Hematopoietic multipotent progenitor cell treated with erythropoietin and hydrocortisone succinate and interleukin-3 and kit ligand, for 8 days (in vitro differentiated cells): Measurements from ENCODE around the gene FLT1.
A peak's percentile ranks its signal among the peaks of the same experiment; 100 is the strongest.

Source experiments
- DNase-seq: peaks from one replicate; pipeline ENCODE4 v3.0.0-alpha.2; 2015

FLT1 gene

DNA sequence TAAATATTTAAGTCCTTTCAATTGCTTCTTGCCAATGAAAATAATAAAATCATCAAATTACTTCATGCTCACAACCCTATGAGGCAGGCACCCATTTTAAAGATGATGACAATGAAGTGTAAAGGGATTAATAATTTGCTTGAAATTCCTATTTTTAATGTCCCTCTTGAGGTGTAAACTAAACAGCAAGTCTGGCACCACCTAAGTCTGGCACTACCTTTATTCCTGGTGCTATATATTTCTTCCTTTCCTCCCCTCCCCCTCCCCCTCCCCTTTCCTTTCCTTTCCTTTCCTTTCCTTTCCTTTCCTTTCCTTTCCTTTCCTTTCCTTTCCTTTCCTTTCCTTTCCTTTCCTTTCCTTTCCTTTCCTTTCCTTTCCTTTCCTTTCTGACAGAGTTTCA lies 42.2 kb downstream of the FLT1 start:
- DNase-seq = no peak

DNA sequence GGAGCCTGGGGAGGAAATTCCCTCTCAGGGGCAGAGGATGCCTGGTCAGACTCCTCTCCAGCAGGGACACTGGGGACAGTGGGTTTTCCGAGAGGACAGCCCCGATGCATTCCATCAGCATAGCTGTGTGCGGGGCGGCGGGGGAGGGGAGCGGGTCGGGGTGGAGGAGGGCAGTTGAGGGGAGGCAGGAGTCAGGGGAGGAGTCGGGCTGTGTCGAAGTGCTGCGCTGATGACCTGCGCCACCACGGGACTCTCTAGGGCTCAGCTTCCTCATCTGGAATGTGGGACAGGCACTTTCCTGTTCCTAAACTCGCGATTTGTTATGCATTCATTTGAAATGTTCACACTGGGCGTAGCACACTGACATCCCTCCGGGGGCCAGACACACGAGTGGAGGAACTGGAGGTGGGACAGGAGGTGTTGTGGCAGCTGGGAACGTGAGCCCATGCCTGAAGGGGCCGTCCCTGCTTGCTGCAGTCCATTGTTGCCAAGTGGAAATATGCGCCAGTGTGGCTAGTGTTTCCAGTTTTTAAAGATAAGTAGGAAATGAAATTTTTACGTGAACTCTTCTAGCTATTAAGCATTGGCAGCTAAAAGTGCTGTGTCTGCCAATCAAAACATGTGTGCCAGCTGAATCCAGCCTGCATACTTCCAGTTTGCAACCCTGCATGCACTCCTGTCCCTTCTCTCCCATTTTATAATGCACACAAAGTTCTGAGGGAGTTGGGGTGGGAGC lies 43.3 kb downstream of the FLT1 start:
- no peak for DNase-seq

DNA sequence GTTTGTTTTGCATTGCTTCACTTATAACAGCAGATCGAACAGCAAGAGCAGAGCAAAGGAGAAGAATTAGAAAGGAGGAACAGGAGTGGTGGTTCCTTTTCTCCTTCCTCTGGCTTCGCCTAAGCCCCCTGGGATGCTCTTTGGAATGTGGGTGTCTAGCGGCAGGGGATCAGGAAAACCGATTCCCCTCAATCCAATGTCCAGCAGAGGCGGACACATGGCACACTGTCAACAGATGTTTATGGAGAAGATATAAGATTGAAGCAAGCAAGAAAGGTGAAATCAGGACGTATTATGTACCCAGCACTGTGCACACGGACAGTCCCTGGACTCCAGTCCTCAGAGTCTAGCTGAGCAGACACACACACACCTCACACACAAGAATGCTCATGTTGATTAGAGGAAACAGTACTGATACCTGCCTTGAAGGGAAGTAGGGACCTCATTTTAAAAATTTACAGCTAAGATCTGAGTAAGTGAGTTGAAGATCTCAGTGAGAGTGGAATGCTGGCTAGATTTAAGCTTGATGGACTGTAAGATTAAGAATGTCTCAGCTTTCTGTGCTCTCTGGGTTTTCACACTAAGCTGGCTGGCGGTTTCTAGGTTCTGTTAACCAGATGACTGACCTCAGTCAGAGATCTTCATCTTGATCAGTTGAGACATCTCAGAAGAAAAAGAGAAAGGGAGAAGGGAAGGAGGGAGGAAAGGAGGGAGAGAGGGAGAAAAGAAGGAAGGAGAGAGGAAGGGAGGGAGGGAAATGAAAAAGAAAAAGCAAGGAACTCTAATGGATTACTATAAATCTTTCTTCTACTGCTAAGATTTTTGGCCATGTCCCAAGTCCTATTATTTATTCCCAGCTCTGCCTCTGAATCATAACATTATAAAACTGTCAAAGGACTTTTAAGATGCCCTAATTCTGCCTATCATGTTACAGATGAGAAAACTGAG lies 44.8 kb downstream of the FLT1 start:
- no peak for DNase-seq

DNA sequence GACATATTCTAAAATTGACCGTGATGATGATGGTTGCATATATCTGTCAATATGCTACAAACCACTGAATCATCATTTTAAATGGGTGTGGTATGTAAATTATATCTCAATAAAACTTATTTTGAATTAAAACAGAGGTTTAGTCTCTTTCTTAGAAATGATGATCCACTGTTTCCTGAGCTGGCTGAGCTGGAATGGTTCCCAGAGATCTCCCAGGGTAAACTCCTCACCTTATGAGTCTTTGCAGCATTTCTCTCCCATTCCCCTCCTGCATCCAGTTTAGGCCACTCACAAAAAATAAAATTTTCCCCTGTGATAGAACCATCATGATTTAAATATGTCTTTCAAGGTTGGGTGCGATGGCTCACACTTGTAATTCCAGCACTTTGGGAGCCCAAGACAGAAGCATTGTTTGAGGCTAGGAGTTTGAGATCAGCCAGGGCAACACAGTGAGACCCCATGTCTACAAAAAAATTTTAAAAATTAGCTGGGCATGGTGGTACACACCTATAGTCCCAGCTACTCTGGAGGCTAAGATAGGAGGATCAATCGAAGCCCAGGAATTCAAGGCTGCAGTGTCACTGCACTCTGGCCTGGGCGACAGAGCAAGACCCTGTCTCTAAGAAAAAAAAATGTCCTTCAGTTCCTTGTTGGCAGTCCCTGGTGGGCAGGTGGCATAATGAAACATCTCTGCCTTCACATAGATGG lies 46.1 kb downstream of the FLT1 start:
- DNase-seq = no peak

DNA sequence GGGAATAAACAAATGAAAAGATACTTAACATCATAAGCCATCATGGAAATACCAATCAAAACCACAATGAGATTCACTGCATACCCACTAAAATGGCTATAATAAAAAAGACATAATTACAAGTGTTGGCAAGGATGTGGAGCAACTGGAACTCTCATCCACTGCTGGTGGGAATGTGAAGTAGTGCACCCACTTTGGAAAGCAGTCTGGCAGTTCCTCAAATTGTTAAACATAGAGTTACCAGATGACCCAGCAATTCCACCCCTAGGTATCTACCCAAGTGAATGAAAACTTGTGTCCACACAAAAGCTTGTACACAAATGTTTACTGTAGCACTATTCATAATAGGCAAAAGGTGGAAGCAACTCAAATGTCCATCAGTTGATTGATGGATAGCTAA lies 46.9 kb downstream of the FLT1 start:
- no peak for DNase-seq

DNA sequence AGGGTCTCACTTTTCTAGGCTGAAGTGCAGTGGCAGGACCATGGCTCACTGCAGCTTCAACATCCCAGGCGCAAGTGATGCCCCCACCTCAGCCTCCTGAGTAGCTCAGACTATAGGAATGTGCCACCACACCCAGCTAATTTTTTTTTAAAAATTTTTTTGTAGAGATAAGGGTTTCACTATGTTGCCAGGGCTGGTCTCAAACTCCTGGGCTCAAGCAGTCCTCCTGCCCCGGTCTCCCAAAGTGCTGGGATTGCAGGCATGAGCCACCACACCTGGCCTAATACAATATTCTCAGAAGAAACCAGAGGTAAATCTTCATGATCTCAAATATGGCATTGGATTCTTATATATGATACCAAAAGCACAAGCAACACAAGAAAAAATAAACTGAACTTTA lies 47.7 kb downstream of the FLT1 start:
- no peak for DNase-seq

DNA sequence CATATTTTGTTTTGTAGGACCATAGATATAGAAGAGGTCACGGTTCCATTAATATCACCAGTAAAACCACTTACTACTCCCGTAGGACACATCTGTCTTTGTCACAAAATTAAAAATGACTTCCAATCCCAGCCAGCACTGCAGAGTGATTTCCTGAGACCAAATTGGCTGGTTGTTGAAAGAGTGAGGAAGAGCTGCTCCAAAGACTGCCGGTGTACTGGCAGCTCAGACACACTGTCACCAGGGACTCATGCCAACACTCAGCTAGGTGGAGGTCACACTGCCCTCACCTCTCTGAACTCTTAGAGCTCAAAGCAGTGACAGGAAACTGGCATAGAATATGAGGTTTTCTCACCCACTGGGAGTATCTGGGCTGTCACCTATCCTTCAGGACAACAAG lies 52.1 kb downstream of the FLT1 start:
- DNase-seq = no peak

DNA sequence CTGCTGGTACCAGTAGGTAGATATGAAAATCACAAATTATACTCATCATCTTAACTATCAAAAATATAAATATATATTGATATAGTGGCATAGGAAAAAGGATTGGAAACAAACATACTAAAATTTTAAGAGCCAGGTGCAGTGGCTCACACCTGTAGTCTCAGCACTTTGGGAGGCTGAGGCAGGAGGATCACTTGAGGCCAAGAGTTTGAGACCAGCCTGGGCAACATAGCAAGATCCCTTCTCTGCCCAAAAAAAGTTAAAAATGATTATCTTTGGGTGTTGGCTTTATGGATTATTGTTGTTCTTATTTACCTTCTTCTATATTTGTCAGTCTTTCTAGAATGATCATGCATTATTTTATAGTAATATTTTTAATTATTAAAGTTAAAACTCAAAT lies 53.4 kb downstream of the FLT1 start:
- no peak for DNase-seq

DNA sequence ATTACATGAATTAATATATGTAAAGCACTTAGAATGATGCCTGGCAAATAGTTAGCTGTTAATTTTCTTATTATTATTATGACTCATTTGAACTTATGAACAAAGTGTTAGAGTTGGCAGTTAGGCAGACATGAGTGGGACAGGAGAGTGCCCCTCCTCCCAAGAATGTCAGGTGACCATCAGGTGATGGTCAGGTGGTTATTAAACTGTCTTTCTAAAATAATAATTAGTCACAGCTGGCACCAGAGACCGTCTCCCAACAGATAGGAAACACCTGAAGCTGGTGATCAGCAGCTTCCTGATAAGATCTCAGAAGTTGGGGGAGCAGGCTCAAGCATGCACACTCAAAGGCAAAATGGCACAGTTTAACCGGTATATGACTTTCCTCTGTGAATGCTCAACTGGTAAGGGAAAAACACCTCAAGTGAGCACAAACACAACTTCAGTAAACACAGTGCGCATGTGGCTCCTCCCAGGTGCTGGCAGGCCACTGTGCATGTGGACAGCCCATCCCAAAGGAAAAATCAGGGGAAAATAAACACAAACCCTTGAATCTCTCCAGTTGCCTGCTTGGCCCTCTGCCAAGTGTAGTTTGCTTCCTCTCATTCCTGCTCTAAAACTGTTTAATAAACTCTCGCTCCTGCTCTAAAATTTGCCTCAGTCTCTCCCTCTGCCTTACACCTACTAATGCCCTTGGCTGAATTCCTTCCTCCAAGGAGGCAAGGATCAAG lies 54.0 kb downstream of the FLT1 start:
- no peak for DNase-seq

DNA sequence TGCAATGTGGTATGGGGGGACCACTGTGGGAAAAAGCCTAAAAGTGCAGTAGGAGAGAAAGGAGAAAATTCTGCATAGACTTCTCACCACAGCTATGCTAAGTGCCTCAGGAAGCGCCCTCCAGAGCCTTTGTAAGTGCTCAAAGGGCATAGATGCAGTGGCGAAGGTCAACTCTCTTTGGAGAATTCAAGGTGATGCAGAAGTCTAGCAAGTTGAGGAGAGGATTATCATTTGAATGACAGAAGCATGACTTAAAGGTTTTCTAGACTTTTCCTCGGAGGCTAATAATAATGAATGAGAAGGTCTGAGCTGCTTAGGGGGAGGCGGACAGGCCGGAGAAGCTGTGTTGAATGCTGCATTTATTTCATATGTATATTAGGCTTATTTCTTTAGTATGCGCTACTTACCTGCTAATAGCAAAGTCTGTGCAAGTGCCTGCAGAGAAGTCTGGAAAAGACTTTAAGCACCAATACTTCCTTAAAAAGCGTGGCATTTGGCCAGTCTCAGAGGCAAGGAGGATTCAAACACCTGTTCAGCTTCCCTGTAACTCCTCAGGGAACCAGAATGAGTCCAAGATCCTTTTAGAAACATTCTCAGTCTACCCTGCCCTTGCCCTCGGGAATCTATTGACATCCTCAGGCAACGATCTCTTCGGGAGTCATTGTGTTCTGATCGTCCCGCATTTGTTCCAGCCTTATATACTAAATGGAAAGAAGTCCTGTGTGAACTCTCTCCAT lies 56.2 kb downstream of the FLT1 start:
- DNase-seq = no peak

DNA sequence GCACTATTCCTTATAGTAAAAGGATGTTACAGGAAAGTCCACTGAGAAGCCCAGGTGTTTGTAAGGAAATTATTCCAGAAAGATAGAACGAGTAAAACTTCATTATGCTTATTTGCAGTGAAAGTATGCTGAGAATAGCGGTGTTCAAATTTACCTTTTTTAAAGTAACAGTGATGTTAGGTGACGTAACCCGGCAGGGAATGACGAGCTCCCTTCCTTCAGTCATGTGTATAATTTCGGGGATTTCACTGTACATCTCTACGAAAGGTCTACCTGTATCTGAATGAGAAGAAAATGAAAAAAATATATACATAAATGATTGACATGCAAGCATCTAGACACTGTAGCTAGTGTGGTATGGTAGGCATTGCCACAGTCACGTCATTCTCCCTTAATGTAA lies 56.9 kb downstream of the FLT1 start:
- DNase-seq = no peak

DNA sequence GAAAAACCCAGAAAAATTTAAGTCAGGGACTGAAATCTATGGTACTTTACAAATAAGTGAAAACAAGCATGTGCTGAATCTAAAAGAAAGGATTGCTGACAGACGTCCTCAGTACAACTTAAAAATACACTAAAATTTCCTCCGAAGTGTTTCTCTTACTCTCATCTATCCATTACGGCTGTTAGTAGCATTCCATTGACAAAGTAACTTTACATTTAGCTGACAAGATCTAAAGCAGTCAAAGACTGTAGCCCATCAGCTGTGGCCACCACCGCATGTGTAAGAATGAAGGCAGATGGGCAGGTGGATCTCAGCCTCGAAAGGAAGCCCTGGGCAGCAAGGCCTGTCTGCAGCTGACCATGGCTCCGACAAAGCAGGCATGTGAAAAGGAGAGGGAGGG lies 59.0 kb downstream of the FLT1 start:
- no peak for DNase-seq

DNA sequence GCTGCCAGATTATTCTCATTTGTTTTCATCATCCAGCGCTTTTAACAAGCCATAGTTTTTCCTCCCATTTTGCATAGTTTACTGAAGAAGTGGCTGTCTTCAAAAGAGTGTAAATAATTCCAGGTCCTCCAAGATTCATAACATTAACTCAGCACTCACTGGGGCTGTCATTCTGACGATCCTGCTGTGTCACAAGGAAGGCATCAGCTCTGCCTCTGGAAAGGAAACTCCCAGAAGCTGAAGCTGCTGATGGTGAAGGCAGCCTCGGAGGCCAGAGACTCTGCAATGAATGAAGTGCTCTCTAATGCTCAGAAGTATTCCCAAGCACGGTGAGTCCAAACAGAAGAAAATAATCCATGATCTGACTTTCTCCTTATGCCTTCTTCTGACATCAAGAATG lies 60.0 kb downstream of the FLT1 start:
- no peak for DNase-seq

DNA sequence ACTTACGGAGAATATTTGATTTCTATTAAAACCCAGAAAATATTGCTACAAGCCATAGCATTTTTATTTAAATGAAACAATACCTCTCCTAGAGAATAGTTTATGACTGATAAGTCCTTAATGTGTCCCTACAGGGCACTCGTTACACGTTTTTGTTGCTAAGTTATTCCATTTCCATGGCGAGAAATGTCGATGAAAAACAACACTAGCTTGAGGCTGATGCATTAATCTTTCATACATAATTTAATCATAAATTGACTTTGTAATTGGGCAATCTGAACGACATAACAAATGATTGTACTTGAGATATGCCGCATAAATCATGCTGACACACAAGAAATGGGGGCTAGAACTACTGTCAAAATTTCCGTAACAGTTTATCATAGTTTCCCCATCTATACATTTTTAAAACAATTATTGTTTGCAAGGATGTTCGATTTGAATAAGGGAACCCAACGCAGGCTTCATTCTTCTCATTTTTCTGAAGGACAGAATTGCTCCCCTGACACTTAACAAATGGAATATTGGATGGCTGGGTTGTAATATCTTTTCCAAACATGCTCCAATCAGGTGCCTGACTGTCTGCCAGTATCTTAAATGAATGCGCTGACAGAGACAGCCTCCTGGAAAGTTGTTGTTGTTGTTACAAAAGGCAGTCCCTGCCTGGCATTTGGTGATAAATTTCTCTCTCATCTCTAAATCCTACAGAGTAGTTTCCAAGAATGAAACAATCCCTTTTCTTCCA lies 61.9 kb downstream of the FLT1 start:
- DNase-seq = no peak

DNA sequence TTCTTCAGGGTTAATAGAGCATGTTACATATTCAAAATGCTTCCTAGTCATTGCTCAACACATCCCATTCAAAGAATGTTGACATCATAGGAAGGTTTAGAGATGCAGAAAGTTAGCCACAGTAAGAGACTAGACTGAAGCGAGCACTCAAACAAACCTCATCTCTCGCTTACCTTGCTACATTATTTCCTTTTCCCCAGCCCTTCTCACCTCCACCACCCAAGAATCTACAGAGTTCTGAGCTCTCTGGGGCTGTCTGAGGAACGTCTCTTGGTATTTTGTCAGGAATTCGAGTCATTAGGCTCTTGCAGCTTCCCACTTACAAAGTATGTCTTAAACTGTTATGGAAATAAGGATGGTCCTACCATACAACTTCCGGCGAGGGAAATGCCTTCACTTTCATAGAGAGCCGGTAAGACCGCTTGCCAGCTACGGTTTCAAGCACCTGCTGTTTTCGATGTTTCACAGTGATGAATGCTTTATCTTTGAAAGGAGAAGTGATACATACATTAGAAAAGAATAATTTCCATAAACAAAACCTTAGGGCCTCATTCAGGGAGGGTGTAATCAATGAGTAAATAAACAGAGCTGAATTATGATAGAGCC lies 65.1 kb downstream of the FLT1 start:
- no peak for DNase-seq

DNA sequence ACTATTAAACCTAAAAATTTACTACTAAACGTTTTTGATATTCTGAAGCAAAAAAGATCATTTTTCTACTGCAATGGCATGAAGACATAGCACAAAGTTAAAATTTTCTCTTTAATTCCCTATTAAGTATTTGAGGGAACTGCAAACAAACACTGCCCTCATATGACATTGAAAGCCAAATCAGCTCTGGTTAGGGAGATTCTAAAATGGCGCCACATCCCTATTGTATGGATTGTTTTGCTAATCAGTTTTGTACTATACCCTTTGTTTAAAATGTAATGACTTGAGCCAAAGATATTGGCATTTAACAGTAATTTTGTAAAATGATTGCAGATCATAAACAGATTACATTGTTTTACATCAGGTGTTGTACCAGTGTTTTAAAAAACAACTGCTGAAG lies 65.8 kb downstream of the FLT1 start:
- no peak for DNase-seq

DNA sequence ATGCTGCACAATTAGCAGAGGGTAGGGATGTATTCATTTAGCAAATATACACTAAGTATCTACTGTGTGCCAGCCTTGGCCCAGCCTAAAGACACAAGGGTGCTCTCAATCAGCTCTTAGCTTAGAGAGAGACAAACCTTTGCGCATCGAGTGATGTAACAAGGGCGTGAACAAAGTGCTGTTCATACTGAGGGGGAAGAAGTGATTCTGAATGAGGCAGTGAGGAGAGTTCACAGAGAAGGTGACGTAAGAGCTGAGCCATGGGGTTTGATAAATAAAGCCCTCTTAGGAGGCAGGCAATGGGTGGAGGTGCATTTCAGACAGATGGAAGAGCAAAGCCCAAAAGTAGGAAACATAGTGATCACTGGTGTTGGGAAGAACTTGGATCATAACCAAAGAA lies 68.5 kb downstream of the FLT1 start:
- DNase-seq = no peak

DNA sequence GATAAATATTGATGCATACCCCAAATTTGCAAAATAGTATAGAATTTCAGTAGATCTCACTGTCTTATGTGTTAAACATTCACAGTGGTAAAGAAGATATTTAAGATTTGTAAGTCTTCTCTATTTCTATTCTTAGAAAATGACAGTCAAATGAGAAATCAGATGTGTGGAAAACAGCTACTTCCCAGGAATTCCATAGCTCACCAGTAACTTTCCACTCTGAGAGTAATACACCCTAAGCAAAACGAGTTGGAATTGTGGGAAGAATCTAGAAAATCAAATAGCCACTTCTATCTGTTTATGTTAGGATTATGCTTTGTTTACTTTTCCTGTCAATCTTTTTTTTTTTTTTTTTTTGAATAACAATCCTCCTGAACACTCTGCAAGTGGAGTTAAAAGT lies 69.1 kb downstream of the FLT1 start:
- DNase-seq = no peak

DNA sequence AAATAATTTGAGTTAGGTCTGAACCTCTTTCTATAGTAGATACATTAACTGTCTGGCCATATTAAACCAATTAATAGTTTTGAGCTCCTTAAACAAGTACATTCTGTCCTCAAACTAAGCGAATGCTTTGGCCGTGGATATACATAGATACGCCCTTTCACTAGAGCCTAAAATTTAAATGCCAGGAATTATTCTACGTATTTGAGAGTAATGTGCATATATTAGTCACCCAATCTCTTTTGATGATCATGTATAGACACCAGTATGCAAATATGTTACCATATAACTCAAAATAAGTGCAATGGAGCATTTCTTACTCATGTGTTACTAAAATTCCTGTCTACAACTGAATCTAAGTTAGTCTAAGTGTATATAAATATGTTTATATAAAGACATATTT lies 70.4 kb downstream of the FLT1 start:
- DNase-seq = no peak

DNA sequence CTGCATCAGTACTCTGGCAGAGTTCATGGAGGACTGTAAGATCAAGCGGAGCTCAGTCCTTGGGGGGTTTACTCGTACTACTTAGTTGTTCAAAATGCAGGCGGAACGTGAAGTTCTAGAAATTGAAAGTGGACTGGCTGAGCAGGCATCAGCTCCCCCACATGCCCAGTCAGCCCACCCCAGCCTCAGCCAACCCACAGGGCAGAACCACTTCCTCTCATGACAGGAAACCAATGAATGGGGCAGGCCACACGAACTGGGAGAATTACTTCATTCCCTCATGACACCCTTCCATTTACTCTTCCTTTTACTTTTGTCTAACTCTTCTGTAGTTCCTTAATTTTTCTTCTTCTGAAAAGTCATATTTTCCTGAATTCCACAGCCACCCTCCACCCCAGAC lies 71.9 kb downstream of the FLT1 start:
- peak; percentile 39 for DNase-seq
